ENCODE results near the gene VCP. TPM values are rescaled to one million over a fixed set of nuclear protein-coding genes. Genes with fewer than 3 reads are reported as not detected.

The VCP gene
- 238 and 309 TPM in 2 replicates for total RNA-seq (ENCODE audit: low replicate concordance)

GRCh38 chr9:35072461-35073278 is at the start of gene VCP:
Gene VCP, minus strand, starts transcription at chr9:35072625. Its CDS starts 272 bp downstream, at chr9:35072353.
- peaks cover 41% of the 10 kb centered on the region for H4K20me1 ChIP-seq (ENCODE audit: low read depth)
- peaks cover 5% of the 10 kb centered on the region for H3K27me3 Mint-ChIP-seq (ENCODE audit: insufficient read depth, low read depth)
- no peak for TF ChIP-seq EZH2phosphoT487 (IDR thresholded peaks at IDR 0.05)
- TF ChIP-seq EZH2 (IDR thresholded peaks at IDR 0.05), result no peak
- no peak for TF ChIP-seq CTCF (IDR thresholded peaks at IDR 0.05)
- peak within 1 kb of the TSS; percentile 100 for H3K27ac ChIP-seq
- peak within 1 kb of the TSS; percentile 96 for H3K4me3 Mint-ChIP-seq
- H3F3A ChIP-seq (ENCODE audit: low read depth), result peaks cover 27% of the 10 kb centered on the region
- H3K9me3 Mint-ChIP-seq, result no peaks in the 10 kb centered on the region
- no peaks in the 10 kb centered on the region for H3K36me3 ChIP-seq
- DNase-seq (ENCODE audit: low spot score), result peak; percentile 99
- peak within 1 kb of the TSS; percentile 82 for H3K4me3 ChIP-seq
- H3K9me3 ChIP-seq (ENCODE audit: low read depth), result no peaks in the 10 kb centered on the region
- H3K36me3 Mint-ChIP-seq, result peaks cover 45% of the 10 kb centered on the region
- peaks cover 47% of the 10 kb centered on the region for H3K4me1 Mint-ChIP-seq
- peak within 1 kb of the TSS; percentile 88 for H3K4me2 ChIP-seq
- H2AFZ ChIP-seq (replicated peaks), result peak within 1 kb of the TSS; percentile 28
- H3K27me3 ChIP-seq, result no peaks in the 10 kb centered on the region
- peak within 1 kb of the TSS; percentile 94 for H3K27ac Mint-ChIP-seq
- peaks cover 15% of the 10 kb centered on the region for H3K4me1 ChIP-seq
- peak within 1 kb of the TSS; percentile 92 for H3K9ac ChIP-seq
- H3K79me2 ChIP-seq (ENCODE audit: low read depth), result peaks cover 59% of the 10 kb centered on the region

GRCh38 chr9:35116898-35117551 is 44.6 kb upstream of the VCP start:
- H3K9me3 ChIP-seq (ENCODE audit: low read depth), result no peaks in the 10 kb centered on the region
- H2AFZ ChIP-seq (replicated peaks), result peak overlapping the region; percentile 95
- H3K4me1 ChIP-seq, result peaks cover 15% of the 10 kb centered on the region
- no peaks in the 10 kb centered on the region for H3K36me3 Mint-ChIP-seq
- peak; percentile 97 for DNase-seq (ENCODE audit: low spot score)
- no peak overlapping the region for H3K27ac ChIP-seq
- H3K4me3 ChIP-seq, result peak overlapping the region; percentile 58
- TF ChIP-seq CTCF (IDR thresholded peaks at IDR 0.05), result peak; percentile 95
- TF ChIP-seq EZH2 (IDR thresholded peaks at IDR 0.05), result no peak
- TF ChIP-seq EZH2phosphoT487 (IDR thresholded peaks at IDR 0.05), result no peak
- peaks cover 18% of the 10 kb centered on the region for H3K79me2 ChIP-seq (ENCODE audit: low read depth)
- H3K27me3 ChIP-seq, result no peaks in the 10 kb centered on the region
- no peaks in the 10 kb centered on the region for H3K36me3 ChIP-seq
- H4K20me1 ChIP-seq (ENCODE audit: low read depth), result no peaks in the 10 kb centered on the region
- H3F3A ChIP-seq (ENCODE audit: low read depth), result peaks cover 27% of the 10 kb centered on the region
- peak overlapping the region; percentile 76 for H3K27ac Mint-ChIP-seq
- no peaks in the 10 kb centered on the region for H3K9me3 Mint-ChIP-seq
- H3K4me1 Mint-ChIP-seq, result peaks cover 32% of the 10 kb centered on the region
- peak overlapping the region; percentile 97 for H3K4me3 Mint-ChIP-seq
- H3K27me3 Mint-ChIP-seq (ENCODE audit: insufficient read depth, low read depth), result peaks cover 5% of the 10 kb centered on the region
- H3K9ac ChIP-seq, result no peak overlapping the region
- peak overlapping the region; percentile 97 for H3K4me2 ChIP-seq

GRCh38 chr9:35116539-35116897 is 44.1 kb upstream of the VCP start:
- no peak for DNase-seq (ENCODE audit: low spot score)
- H3K36me3 Mint-ChIP-seq, result no peaks in the 10 kb centered on the region
- Histone ChIP-seq H3K9me3 (ENCODE audit: low read depth) (no peaks in the 10 kb centered on the region), H3F3A (ENCODE audit: low read depth) (peaks cover 27% of the 10 kb centered on the region), H4K20me1 (ENCODE audit: low read depth) (no peaks in the 10 kb centered on the region), H3K79me2 (ENCODE audit: low read depth) (peaks cover 18% of the 10 kb centered on the region), H3K36me3 (no peaks in the 10 kb centered on the region), H3K4me2 (peak overlapping the region; percentile 97), H3K27ac (no peak overlapping the region), H3K27me3 (no peaks in the 10 kb centered on the region), H3K4me1 (peaks cover 18% of the 10 kb centered on the region), H3K4me3 (peak overlapping the region; percentile 58), H3K9ac (no peak overlapping the region), H2AFZ (replicated peaks) (peak overlapping the region; percentile 35)
- TF ChIP-seq CTCF (IDR thresholded peaks at IDR 0.05) (no peak), EZH2phosphoT487 (IDR thresholded peaks at IDR 0.05) (no peak), EZH2 (IDR thresholded peaks at IDR 0.05) (no peak)
- H3K27me3 Mint-ChIP-seq (ENCODE audit: insufficient read depth, low read depth), result peaks cover 5% of the 10 kb centered on the region
- H3K4me1 Mint-ChIP-seq, result peaks cover 37% of the 10 kb centered on the region
- peak overlapping the region; percentile 97 for H3K4me3 Mint-ChIP-seq
- no peaks in the 10 kb centered on the region for H3K9me3 Mint-ChIP-seq
- H3K27ac Mint-ChIP-seq, result peak overlapping the region; percentile 76

Measured in neural progenitor cell (in vitro differentiated cells).